Measurements from ENCODE around the gene ZFAND4.
A peak's percentile ranks its signal among the peaks of the same experiment; 100 is the strongest.

Gene ZFAND4

GRCh38 chr10:45589009-45589408 is 83.6 kb downstream of the ZFAND4 start:
- TF ChIP-seq ZNF530 (tag by site-specific recombination; IDR thresholded peaks at IDR 0.05; ENCODE audit: low read depth) (no peak), EGR2 (tag by site-specific recombination; IDR thresholded peaks at IDR 0.05; ENCODE audit: low read depth) (no peak), ZBTB7A (tag by site-specific recombination; IDR thresholded peaks at IDR 0.05; ENCODE audit: low read depth) (no peak)
- Histone ChIP-seq H3K4me1 (ENCODE audit: control insufficient read depth, insufficient read depth, low read length) (no peaks in the 10 kb centered on the region; the same call in 1 of the 2 replicates), H3K4me3 (ENCODE audit: low read depth, low read length) (no peak overlapping the region), H3K9me3 (ENCODE audit: control insufficient read depth, insufficient read depth, low read depth, low read length) (no peaks in the 10 kb centered on the region), H3K27ac (ENCODE audit: extremely low read depth, low read depth, low read length) (no peak overlapping the region), H3K36me3 (ENCODE audit: control insufficient read depth in 2 of 2, insufficient read depth in 1 of 2, low read length in 2 of 2) (peaks cover 0 to 7% of the 10 kb centered on the region in 2 experiments; a peak in 1 of 3 replicates)
- ChIA-PET POLR2A (no interaction called here), CTCF (no interaction called here)

GRCh38 chr10:45586028-45586824 is 86.3 kb downstream of the ZFAND4 start:
- Histone ChIP-seq H3K36me3 (ENCODE audit: control insufficient read depth in 2 of 2, insufficient read depth in 1 of 2, low read length in 2 of 2) (peaks cover 0 to 7% of the 10 kb centered on the region in 2 experiments; a peak in 1 of 3 replicates), H3K4me1 (ENCODE audit: control insufficient read depth, insufficient read depth, low read length) (no peaks in the 10 kb centered on the region), H3K9me3 (ENCODE audit: control insufficient read depth, insufficient read depth, low read depth, low read length) (no peaks in the 10 kb centered on the region), H3K4me3 (ENCODE audit: low read depth, low read length) (no peak overlapping the region), H3K27ac (ENCODE audit: extremely low read depth, low read depth, low read length) (no peak overlapping the region)
- ChIA-PET POLR2A (no interaction called here), CTCF (interaction anchor here (0.7 kb wide), 1 partner anchor 18 kb away, joined by 3 read pairs; no protein-coding TSS in a partner anchor)
- TF ChIP-seq ZNF184 (tag by site-specific recombination; IDR thresholded peaks at IDR 0.05) (peak; percentile 94), ZBTB10 (tag by site-specific recombination; IDR thresholded peaks at IDR 0.05) (no peak), ZNF221 (tag by site-specific recombination; IDR thresholded peaks at IDR 0.05; ENCODE audit: borderline replicate concordance) (no peak), KLF9 (tag by site-specific recombination; IDR thresholded peaks at IDR 0.05; ENCODE audit: low read depth) (no peak)

- POLR2A ChIA-PET = no interaction called here
These were observed 87.4 kb downstream of the ZFAND4 start for GRCh38 chr10:45585131-45585530.

GRCh38 chr10:45582386-45582781 is 90.2 kb downstream of the ZFAND4 start:
- H3K36me3 ChIP-seq (ENCODE audit: control insufficient read depth in 2 of 2, insufficient read depth in 1 of 2, low read length in 2 of 2) = no peaks in the 10 kb centered on the region
- ChIA-PET POLR2A (no interaction called here), CTCF (no interaction called here)
- H3K4me3 ChIP-seq (ENCODE audit: low read depth, low read length) = no peak overlapping the region
- no peaks in the 10 kb centered on the region for H3K4me1 ChIP-seq (ENCODE audit: control insufficient read depth, insufficient read depth, low read length)
- H3K9me3 ChIP-seq (ENCODE audit: control insufficient read depth, insufficient read depth, low read depth, low read length) = no peaks in the 10 kb centered on the region
- no peak overlapping the region for H3K27ac ChIP-seq (ENCODE audit: extremely low read depth, low read depth, low read length)
- no peak for TF ChIP-seq ZNF132 (tag by site-specific recombination; IDR thresholded peaks at IDR 0.05; ENCODE audit: borderline replicate concordance)
- TF ChIP-seq ZNF623 (tag by site-specific recombination; IDR thresholded peaks at IDR 0.05) = no peak
- TF ChIP-seq ZNF324 (tag by site-specific recombination; IDR thresholded peaks at IDR 0.05) = no peak
- no peak for TF ChIP-seq ZNF223 (tag by site-specific recombination; IDR thresholded peaks at IDR 0.05)
- TF ChIP-seq ZNF639 (tag by site-specific recombination; IDR thresholded peaks at IDR 0.05) = no peak
- TF ChIP-seq ZNF248 (tag by site-specific recombination; IDR thresholded peaks at IDR 0.05) = no peak

More at GRCh38 chr10:45585131-45585530, 87.4 kb downstream of the ZFAND4 start:
- Histone ChIP-seq H3K4me3 (ENCODE audit: low read depth, low read length) (no peak overlapping the region), H3K4me1 (ENCODE audit: control insufficient read depth, insufficient read depth, low read length) (no peaks in the 10 kb centered on the region), H3K9me3 (ENCODE audit: control insufficient read depth, insufficient read depth, low read depth, low read length) (no peaks in the 10 kb centered on the region), H3K36me3 (ENCODE audit: control insufficient read depth in 2 of 2, insufficient read depth in 1 of 2, low read length in 2 of 2) (peaks cover 0 to 4% of the 10 kb centered on the region in 2 experiments; a peak in 1 of 3 replicates), H3K27ac (ENCODE audit: extremely low read depth, low read depth, low read length) (no peak overlapping the region)
- no peak for TF ChIP-seq ZNF600 (tag by site-specific recombination; IDR thresholded peaks at IDR 0.05)
- no peak for TF ChIP-seq ZNF580 (tag by site-specific recombination; IDR thresholded peaks at IDR 0.05)
- no peak for TF ChIP-seq KLF10 (tag by site-specific recombination; IDR thresholded peaks at IDR 0.05)
- no peak for TF ChIP-seq BCL6B (tag by site-specific recombination; IDR thresholded peaks at IDR 0.05)
- TF ChIP-seq ZNF239 (tag by site-specific recombination; IDR thresholded peaks at IDR 0.05) = no peak
- CTCF ChIA-PET = no interaction called here

Measured in HEK293 (cell line).